B cell (primary cell): Measurements from ENCODE around the gene SHMT2.

Experiments used
- CTCF ChIP-seq: fragments of 200-600 bp; IDR thresholded peaks from one replicate; pipeline ENCODE4 v1.8.0; 2022; ENCODE audit warnings: antibody characterized with exemption, mild to moderate bottlenecking
- EZH2 ChIP-seq: IDR thresholded peaks from 2 replicates; pipeline ENCODE4 v1.6.1; 2012; ENCODE audit warnings: borderline replicate concordance, low read depth, mild to moderate bottlenecking, moderate library complexity, low read length; ENCODE audit not compliant: insufficient read depth, poor library complexity, severe bottlenecking

DNA sequence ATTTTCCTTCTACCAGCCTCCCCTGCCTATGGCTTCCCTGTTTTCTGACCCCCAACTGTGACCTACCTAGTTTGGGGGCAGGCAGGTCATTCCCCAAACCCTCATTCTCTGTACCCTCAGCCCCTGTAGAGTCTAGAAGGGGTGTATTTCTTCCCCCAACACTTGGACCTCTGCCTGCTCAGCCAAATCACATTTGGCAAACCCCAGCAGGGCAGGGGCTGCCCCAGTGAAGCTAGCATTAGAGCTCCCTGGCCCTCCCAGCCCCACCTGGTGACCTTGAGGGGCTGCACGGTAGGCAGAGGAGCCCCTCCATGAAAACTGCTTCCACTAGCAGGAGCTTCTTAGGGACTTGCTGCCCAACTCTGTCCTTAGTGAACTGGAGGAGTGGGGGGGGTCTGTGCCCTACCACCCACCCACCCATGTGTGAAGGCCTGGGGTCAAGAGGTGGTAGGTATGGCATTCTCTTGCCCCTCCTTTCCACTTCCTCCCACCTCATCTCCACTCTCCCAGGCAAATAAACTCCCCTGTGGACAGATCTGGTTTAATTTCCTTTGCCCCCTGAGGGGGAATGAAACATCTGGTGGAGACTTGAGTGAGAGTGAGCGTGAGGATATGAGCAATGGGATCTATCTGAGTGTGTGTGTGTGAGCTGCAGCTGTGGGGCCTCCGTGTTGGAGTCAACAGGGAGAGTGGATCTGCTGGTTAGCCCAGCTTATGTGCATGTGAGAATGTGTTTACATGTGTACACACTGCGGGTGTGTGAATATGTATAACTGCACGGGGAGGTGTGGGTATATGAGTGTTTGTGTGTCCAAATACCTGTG lies 11.3 kb upstream of the SHMT2 start:
- TF ChIP-seq EZH2 (no peak), CTCF (no peak)
